H1 (cell line): Measurements from ENCODE around the gene TTI1. TPM values are rescaled to one million over a fixed set of nuclear protein-coding genes. Genes with fewer than 3 reads are reported as not detected.
"Not testable (repeated sequence)": the region's sequence is repeated elsewhere in the genome, so short reads cannot be mapped to it uniquely, and the experiment has no call there.

Experiments
- CTCF ChIA-PET: fragments of 300-600 bp; sonication (Branson Sonifier 250); formaldehyde crosslinking; loops from one replicate; lab custom pipeline; 2021; ENCODE audit not compliant: partially characterized antibody; lab: Charles Lee
- POLR2A ChIA-PET: fragments of 300-600 bp; sonication (Branson Sonifier 250); formaldehyde crosslinking; loops from one replicate; lab custom pipeline; 2021; ENCODE audit warnings: inconsistent platforms; ENCODE audit not compliant: partially characterized antibody; lab: Charles Lee
- DNase-seq, 2 experiments: peaks; one replicate each; pipeline versions ENCODE4 v3.0.0 to v3.0.0-alpha.2; 2010 to 2022; ENCODE audit warnings: low spot score in 2 of 2, low read depth in 1 of 2, mixed read lengths in 1 of 2
- FAIRE-seq: peaks from 2 replicates; lab custom pipeline; 2011; peaks lifted over from hg19 to GRCh38; lab: Jason Lieb, UNC
- H2AFZ ChIP-seq: 2 replicates; pipeline ENCODE4 v1.8.1; 2012; ENCODE audit warnings: low read length, inconsistent platforms
- H2AK5ac ChIP-seq: 2 replicates; pipeline ENCODE4 v1.6.1; 2013; ENCODE audit warnings: low read depth, low read length
- H2BK120ac ChIP-seq: replicated peaks from 2 replicates; pipeline ENCODE3; 2013; ENCODE audit warnings: low read depth, low read length, inconsistent platforms
- H2BK12ac ChIP-seq: 2 replicates; pipeline ENCODE4 v1.6.1; 2013; ENCODE audit warnings: low read depth, low read length
- H2BK15ac ChIP-seq: 2 replicates; pipeline ENCODE4 v1.6.1; 2013; ENCODE audit warnings: low read length
- H2BK20ac ChIP-seq: 2 replicates; pipeline ENCODE4 v1.6.1; 2013; ENCODE audit warnings: low read length
- H2BK5ac ChIP-seq: 2 replicates; pipeline ENCODE4 v1.6.1; 2013; ENCODE audit warnings: low read depth, low read length
- H3K14ac ChIP-seq: 2 replicates; pipeline ENCODE4 v1.6.1; 2013; ENCODE audit warnings: inconsistent platforms; ENCODE audit not compliant: insufficient read length
- H3K18ac ChIP-seq: 2 replicates; pipeline ENCODE4 v1.6.1; 2013; ENCODE audit warnings: low read length; ENCODE audit errors: extremely low read depth
- H3K23ac ChIP-seq: 2 replicates; pipeline ENCODE4 v1.6.1; 2013; ENCODE audit warnings: inconsistent platforms; ENCODE audit not compliant: insufficient read length
- H3K23me2 ChIP-seq: 2 replicates; pipeline ENCODE4 v1.6.1; 2013; ENCODE audit warnings: low read depth, low read length
- H3K27ac ChIP-seq: 2 replicates; pipeline ENCODE4 v1.6.1; 2011; ENCODE audit warnings: low read depth, low read length, inconsistent platforms
- H3K27me3 ChIP-seq, 4 experiments: replicated peaks in 1 of 4; 1 replicate in 1 of 4; 2 replicates in 3 of 4; pipeline versions ENCODE4 v1.6.1 to v1.8.1; 2011 to 2013; ENCODE audit warnings: low read length in 3 of 4, mild to moderate bottlenecking in 3 of 4, inconsistent platforms in 2 of 4, mixed read lengths in 2 of 4, moderate library complexity in 1 of 4; ENCODE audit not compliant: control insufficient read depth in 3 of 4, insufficient read depth in 3 of 4; ENCODE audit errors: extremely low read depth in 1 of 4
- H3K36me3 ChIP-seq, 4 experiments: 2 replicates each; pipeline versions ENCODE4 v1.6.1 to v1.8.1; 2011 to 2013; ENCODE audit warnings: mild to moderate bottlenecking in 4 of 4, low read length in 3 of 4, moderate library complexity in 2 of 4, control low read depth in 1 of 4, inconsistent platforms in 1 of 4; ENCODE audit not compliant: insufficient read depth in 4 of 4, control insufficient read depth in 2 of 4
- H3K4ac ChIP-seq: replicated peaks from 2 replicates; pipeline ENCODE3; 2013; ENCODE audit warnings: low read length, low read depth, mixed read lengths, inconsistent platforms; ENCODE audit not compliant: insufficient read length
- H3K4me1 ChIP-seq, 4 experiments: replicated peaks in 1 of 4; 1 replicate in 1 of 4; 2 replicates in 3 of 4; pipeline versions ENCODE4 v1.6.1 to v1.8.1; 2011 to 2013; ENCODE audit warnings: low read length in 3 of 4, inconsistent platforms in 2 of 4, mixed read lengths in 1 of 4; ENCODE audit not compliant: insufficient read depth in 4 of 4, control insufficient read depth in 3 of 4
- H3K4me2 ChIP-seq, 2 experiments: 2 replicates each; pipeline versions ENCODE4 v1.6.1 to v1.8.1; 2011 to 2013; ENCODE audit warnings: low read depth in 2 of 2, low read length in 2 of 2, control low read depth in 1 of 2, inconsistent platforms in 1 of 2, mild to moderate bottlenecking in 1 of 2; ENCODE audit not compliant: insufficient read depth in 1 of 2
- H3K4me3 ChIP-seq, 4 experiments: fragments of 200-600, 300-600 bp in 1 of 4; sonication (generic), shearing (Covaris generic), sonication (Bioruptor Twin) in 1 of 4; 2 replicates each; pipeline versions ENCODE4 v1.5.1 to v1.8.1; 2011 to 2016; ENCODE audit warnings: low read length in 4 of 4, low read depth in 3 of 4, control low read depth in 2 of 4, inconsistent platforms in 2 of 4, mild to moderate bottlenecking in 2 of 4, mixed read lengths in 1 of 4, moderate library complexity in 1 of 4; ENCODE audit not compliant: insufficient read depth in 2 of 4; ENCODE audit errors: extremely low read depth in 1 of 4
- H3K56ac ChIP-seq: replicated peaks from 2 replicates; pipeline ENCODE3; 2013; ENCODE audit warnings: low read depth, mild to moderate bottlenecking, mixed read lengths, low read length, inconsistent platforms; ENCODE audit not compliant: insufficient read length
- H3K79me1 ChIP-seq: 2 replicates; pipeline ENCODE4 v1.6.1; 2013; ENCODE audit warnings: low read depth, low read length, control low read depth
- H3K79me2 ChIP-seq, 2 experiments: 2 replicates each; pipeline versions ENCODE4 v1.6.1 to v1.8.1; 2012 to 2013; ENCODE audit warnings: low read length in 2 of 2, mild to moderate bottlenecking in 2 of 2, inconsistent platforms in 1 of 2; ENCODE audit not compliant: insufficient read depth in 2 of 2, control insufficient read depth in 1 of 2
- H3K9ac ChIP-seq, 4 experiments: replicated peaks in 1 of 4; 1 replicate in 1 of 4; 2 replicates in 3 of 4; pipeline versions ENCODE4 v1.6.1 to v1.8.1; 2011 to 2013; ENCODE audit warnings: low read depth in 3 of 4, low read length in 3 of 4, control low read depth in 2 of 4, mild to moderate bottlenecking in 2 of 4, moderate library complexity in 2 of 4, inconsistent platforms in 1 of 4; ENCODE audit errors: extremely low read depth in 1 of 4
- H3K9me3 ChIP-seq, 2 experiments: 2 replicates each; pipeline versions ENCODE4 v1.6.1 to v1.8.1; 2012 to 2013; ENCODE audit warnings: mild to moderate bottlenecking in 2 of 2, moderate library complexity in 2 of 2, control low read depth in 1 of 2, inconsistent platforms in 1 of 2, low read depth in 1 of 2, low read length in 1 of 2, mixed read lengths in 1 of 2; ENCODE audit not compliant: insufficient read depth in 2 of 2
- H4K20me1 ChIP-seq, 2 experiments: replicated peaks in 1 of 2; 2 replicates each; pipeline versions ENCODE3 to v1.8.1; 2011 to 2013; ENCODE audit warnings: inconsistent platforms in 2 of 2, low read length in 2 of 2, mild to moderate bottlenecking in 1 of 2; ENCODE audit not compliant: insufficient read depth in 2 of 2, control insufficient read depth in 1 of 2
- H4K5ac ChIP-seq: 2 replicates; pipeline ENCODE4 v1.6.1; 2013; ENCODE audit warnings: low read length, low read depth, mixed read lengths, inconsistent platforms; ENCODE audit not compliant: insufficient read length
- H4K8ac ChIP-seq: 2 replicates; pipeline ENCODE4 v1.8.0; 2013; ENCODE audit warnings: mild to moderate bottlenecking, moderate library complexity, low read length, inconsistent platforms; ENCODE audit not compliant: insufficient read depth; ENCODE audit errors: extremely low read depth
- H4K91ac ChIP-seq: replicated peaks from 2 replicates; pipeline ENCODE3; 2013; ENCODE audit warnings: low read length, mixed read lengths, inconsistent platforms; ENCODE audit not compliant: insufficient read length
- WGBS, 2 experiments: shearing (Covaris generic) in 1 of 2; methylation state at CpG; one replicate each; pipeline versions ENCODE4 v1.1.6 to v1.1.7; 2013 to 2015; ENCODE audit warnings: low lambda C conversion rate in 2 of 2, mixed read lengths in 2 of 2, inconsistent platforms in 1 of 2, low coverage in 1 of 2, missing lambda C conversion rate in 1 of 2; ENCODE audit not compliant: insufficient replicate concordance in 2 of 2, insufficient coverage in 1 of 2, insufficient read length in 1 of 2; ENCODE audit errors: extremely low coverage in 1 of 2, missing lambda C conversion rate in 1 of 2; 5-methylcytosine and 5-hydroxymethylcytosine counted together
- polyA plus RNA-seq, 7 experiments: library from polyadenylated mRNA; depleted of rRNA in 3 of 7; stranded (reverse) in 5 of 7; unstranded in 2 of 7; fragments of >200 nt in 5 of 7; fragments of 200-250 nt in 2 of 7; gene quantifications; 1 replicate in 5 of 7; 2 replicates in 1 of 7; 4 replicates in 1 of 7; pipeline versions ENCODE4 v1.2.1 to v1.2.3, GENCODE V29; 2011 to 2013; ENCODE audit warnings: missing spikeins in 2 of 7, mixed read lengths in 2 of 7
- total RNA-seq: library from RNA; stranded (reverse); fragmentation: NEBNext Ultra II Directional; extraction: Animal tissue kit (Norgen Biotek cat#: 25700); gene quantifications from 2 replicates; pipeline ENCODE4 v1.2.1, GENCODE V29; 2021

Gene TTI1
- total and polyA plus RNA-seq, 2 of the 8 experiments (the other 6 are each of a cell fraction or from before 2014, with no cell fraction given), result 34.1 to 47.0 TPM

- H3K4ac ChIP-seq, H2AK5ac ChIP-seq, H3K4me3 ChIP-seq, H3K4me1 ChIP-seq, H4K20me1 ChIP-seq, H3K79me1 ChIP-seq, H3K27me3 ChIP-seq, H3K56ac ChIP-seq, H3K14ac ChIP-seq, POLR2A ChIA-PET, H2BK120ac ChIP-seq, H4K8ac ChIP-seq, H2BK5ac ChIP-seq, H2BK20ac ChIP-seq, H4K91ac ChIP-seq, H3K27ac ChIP-seq, H3K23me2 ChIP-seq, H3K9ac ChIP-seq, FAIRE-seq, H4K5ac ChIP-seq, H3K9me3 ChIP-seq, H3K23ac ChIP-seq, H3K18ac ChIP-seq, H2AFZ ChIP-seq, DNase-seq, H3K4me2 ChIP-seq, H2BK15ac ChIP-seq, H2BK12ac ChIP-seq: not testable (repeated sequence)
- CTCF ChIA-PET, result interaction anchor here (0.8 kb wide), 1 partner anchor 45 kb away, joined by 4 read pairs; no protein-coding TSS in a partner anchor
- H3K79me2 ChIP-seq, result peaks cover 0 to 27% of the 10 kb centered on the region in 2 experiments; a peak in 2 of 4 replicates
- 84% methylated on average over 5 of the region's 5 CpGs; no CpG with 5 or more reads in 1 of the 2 experiments for WGBS, 2 experiments
- H3K36me3 ChIP-seq, result peaks cover 7 to 47% (median 32%) of the 10 kb centered on the region in 4 experiments; a peak in 7 of 8 replicates
Measured at GRCh38 chr20:38009416-38009815, 23.8 kb downstream of the TTI1 start.
